ENCODE results near the gene CALHM5.
A peak's percentile ranks its signal among the peaks of the same experiment; 100 is the strongest.

Gene CALHM5

GRCh38 chr6:116508527-116508926 lies 2.9 kb upstream of the CALHM5 start:
- no peak for DNase-seq (ENCODE audit: low read depth in 2 of 2)

GRCh38 chr6:116512111-116512559 lies 696 bp downstream of the CALHM5 start:
- peak overlapping the region; percentile 51 to 62 for H3K4me3 ChIP-seq (replicated peaks in 1 of 2; ENCODE audit: low read depth in 2 of 2, low read length in 2 of 2)
- DNase-seq (ENCODE audit: low read depth in 2 of 2) = peak in 1 of 2 donors; percentile 34
- no peak for TF ChIP-seq CTCF (IDR thresholded peaks at IDR 0.05; ENCODE audit: low read depth, low read length)

More at GRCh38 chr6:116508527-116508926, 2.9 kb upstream of the CALHM5 start:
- H3K4me3 ChIP-seq (replicated peaks in 1 of 2; ENCODE audit: low read depth in 2 of 2, low read length in 2 of 2) = no peak overlapping the region
- TF ChIP-seq CTCF (IDR thresholded peaks at IDR 0.05; ENCODE audit: low read depth, low read length) = no peak

GRCh38 chr6:116512734-116513133 lies 1.3 kb downstream of the CALHM5 start:
- peak overlapping the region; percentile 51 to 62 for H3K4me3 ChIP-seq (replicated peaks in 1 of 2; ENCODE audit: low read depth in 2 of 2, low read length in 2 of 2)
- DNase-seq (ENCODE audit: low read depth in 2 of 2) = no peak
- TF ChIP-seq CTCF (IDR thresholded peaks at IDR 0.05; ENCODE audit: low read depth, low read length) = no peak

GRCh38 chr6:116513224-116513875 lies 1.9 kb downstream of the CALHM5 start:
- H3K4me3 ChIP-seq (replicated peaks in 1 of 2; ENCODE audit: low read depth in 2 of 2, low read length in 2 of 2) = peak overlapping the region; percentile 51 to 62
- no peak for DNase-seq (ENCODE audit: low read depth in 2 of 2)
- TF ChIP-seq CTCF (IDR thresholded peaks at IDR 0.05; ENCODE audit: low read depth, low read length) = no peak

GRCh38 chr6:116514111-116514510 lies 2.7 kb downstream of the CALHM5 start:
- no peak for TF ChIP-seq CTCF (IDR thresholded peaks at IDR 0.05; ENCODE audit: low read depth, low read length)
- no peak for DNase-seq (ENCODE audit: low read depth in 2 of 2)
- H3K4me3 ChIP-seq (replicated peaks in 1 of 2; ENCODE audit: low read depth in 2 of 2, low read length in 2 of 2) = peak overlapping the region in 1 of 2 donors; percentile 15

GRCh38 chr6:116515141-116515540 lies 3.7 kb downstream of the CALHM5 start:
- no peak for TF ChIP-seq CTCF (IDR thresholded peaks at IDR 0.05; ENCODE audit: low read depth, low read length)
- DNase-seq (ENCODE audit: low read depth in 2 of 2) = no peak

More at GRCh38 chr6:116515141-116515540, 3.7 kb downstream of the CALHM5 start:
- no peak overlapping the region for H3K4me3 ChIP-seq (replicated peaks in 1 of 2; ENCODE audit: low read depth in 2 of 2, low read length in 2 of 2)

All from cardiac fibroblast (primary cell).